Spleen (tissue), 11 donors: ENCODE measurements around the gene PRKCA. TPM values are rescaled to one million over a fixed set of nuclear protein-coding genes. Genes with fewer than 3 reads are reported as not detected.
A peak's percentile ranks its signal among the peaks of the same experiment; 100 is the strongest.

Experiments
- DNase-seq: peaks from one replicate; pipeline ENCODE4 v3.0.0-alpha.2; 2020
- H3K27ac ChIP-seq, 8 donors: fragments of 200-600 bp; sonication (generic) in 7 of 8; 1 replicate in 4 of 8; 2 replicates in 4 of 8; pipeline versions ENCODE4 v1.5.0 to v1.8.0; 2016 to 2021; ENCODE audit warnings: inconsistent platforms in 4 of 8, mild to moderate bottlenecking in 4 of 8, moderate library complexity in 1 of 8
- H3K27me3 ChIP-seq, 7 donors: fragments of 200-600 bp; sonication (generic) in 6 of 7; replicated peaks in 1 of 7; 1 replicate in 4 of 7; 2 replicates in 3 of 7; pipeline versions ENCODE4 v1.5.0 to v1.8.0; 2016 to 2021; ENCODE audit warnings: inconsistent platforms in 3 of 7, mild to moderate bottlenecking in 1 of 7
- H3K36me3 ChIP-seq, 6 donors: fragments of 200-600 bp; sonication (generic) in 5 of 6; 1 replicate in 4 of 6; 2 replicates in 2 of 6; pipeline versions ENCODE4 v1.5.0 to v1.8.0; 2016 to 2021; ENCODE audit warnings: inconsistent platforms in 2 of 6
- H3K4me1 ChIP-seq, 6 donors: fragments of 200-600 bp; sonication (generic) in 5 of 6; 1 replicate in 3 of 6; 2 replicates in 3 of 6; pipeline versions ENCODE4 v1.5.0 to v1.8.0; 2016 to 2021; ENCODE audit warnings: inconsistent platforms in 3 of 6
- H3K4me3 ChIP-seq, 8 donors: fragments of 200-600 bp; sonication (generic) in 7 of 8; 1 replicate in 4 of 8; 2 replicates in 4 of 8; pipeline versions ENCODE4 v1.5.0 to v1.8.0; 2016 to 2021; ENCODE audit warnings: inconsistent platforms in 4 of 8, mild to moderate bottlenecking in 4 of 8, moderate library complexity in 2 of 8
- H3K9me3 ChIP-seq, 8 donors: fragments of 200-600 bp; sonication (generic) in 7 of 8; 1 replicate in 4 of 8; 2 replicates in 4 of 8; pipeline versions ENCODE4 v1.5.0 to v1.8.0; 2016 to 2021; ENCODE audit warnings: inconsistent platforms in 4 of 8
- CTCF ChIP-seq, 11 experiments: fragments of 200-600 bp in 7 of 11; fragments of 450-650 bp in 4 of 11; sonication (generic) in 4 of 11; IDR thresholded peaks in 8 of 11; conservative IDR thresholded peaks in 3 of 11; 1 replicate in 7 of 11; 2 replicates in 4 of 11; pipeline versions ENCODE4 v1.4.0 to v1.8.0; 2016 to 2021; ENCODE audit warnings: antibody characterized with exemption in 11 of 11, inconsistent platforms in 4 of 11, mild to moderate bottlenecking in 1 of 11
- POLR2A ChIP-seq, 3 donors: fragments of 450-650 bp; IDR thresholded peaks; one replicate each; pipeline ENCODE4 v1.5.1; 2017; ENCODE audit warnings: antibody characterized with exemption in 3 of 3, mild to moderate bottlenecking in 1 of 3
- POLR2AphosphoS5 ChIP-seq, 3 donors: sonication (generic); formaldehyde crosslinking; IDR thresholded peaks; one replicate each; pipeline ENCODE4 v1.5.1; 2017; ENCODE audit warnings: antibody characterized with exemption in 3 of 3
- WGBS, 5 donors: extraction: QIAGEN DNeasy Blood & Tissue Kit in 3 of 5; methylation state at CpG; one replicate each; pipeline versions ENCODE4 v1.1.5 to v1.1.7; 2013 to 2018; 5-methylcytosine and 5-hydroxymethylcytosine counted together
- intact Hi-C: fragments of 100-400 bp; cut with DNase I; formaldehyde crosslinking; loops from one replicate; pipeline ENCODE4 v1.15.0; 2023; ENCODE audit warnings: low total_unique reads
- polyA plus RNA-seq, 3 donors: library from polyadenylated mRNA; stranded (reverse); fragments of 200-250 nt; gene quantifications; one replicate each; pipeline ENCODE4 v1.2.1, GENCODE V29; 2013
- total RNA-seq, 7 donors: library from RNA; depleted of rRNA in 3 of 7; stranded (reverse); fragments of >200 nt in 3 of 7; fragmentation: NEBNext Ultra II Directional in 4 of 7; extraction: Animal tissue kit (Norgen Biotek cat#: 25700) in 4 of 7; gene quantifications; one replicate each; pipeline versions ENCODE4 v1.1.0 to v1.2.1, GENCODE V29; 2016 to 2021
- donor health status: healthy with polysubstance abuse.
- donor health status: DM: no; HTN: no; CAD: no; lungs with moderate emphysema.
- donor health status: DM: no; HTN: no; CAD: no.
- donor health status: Bipolar disorder and iron deficiency.
- donor health status: healthy.
- donor health status: DM: no; HTN: no; CAD: no.
- donor health status: DM: yes; HTN: yes; CAD: no.

Gene PRKCA
- total and polyA plus RNA-seq, 10 donors: 1.7 to 59.7 (median 31.2) TPM

DNA sequence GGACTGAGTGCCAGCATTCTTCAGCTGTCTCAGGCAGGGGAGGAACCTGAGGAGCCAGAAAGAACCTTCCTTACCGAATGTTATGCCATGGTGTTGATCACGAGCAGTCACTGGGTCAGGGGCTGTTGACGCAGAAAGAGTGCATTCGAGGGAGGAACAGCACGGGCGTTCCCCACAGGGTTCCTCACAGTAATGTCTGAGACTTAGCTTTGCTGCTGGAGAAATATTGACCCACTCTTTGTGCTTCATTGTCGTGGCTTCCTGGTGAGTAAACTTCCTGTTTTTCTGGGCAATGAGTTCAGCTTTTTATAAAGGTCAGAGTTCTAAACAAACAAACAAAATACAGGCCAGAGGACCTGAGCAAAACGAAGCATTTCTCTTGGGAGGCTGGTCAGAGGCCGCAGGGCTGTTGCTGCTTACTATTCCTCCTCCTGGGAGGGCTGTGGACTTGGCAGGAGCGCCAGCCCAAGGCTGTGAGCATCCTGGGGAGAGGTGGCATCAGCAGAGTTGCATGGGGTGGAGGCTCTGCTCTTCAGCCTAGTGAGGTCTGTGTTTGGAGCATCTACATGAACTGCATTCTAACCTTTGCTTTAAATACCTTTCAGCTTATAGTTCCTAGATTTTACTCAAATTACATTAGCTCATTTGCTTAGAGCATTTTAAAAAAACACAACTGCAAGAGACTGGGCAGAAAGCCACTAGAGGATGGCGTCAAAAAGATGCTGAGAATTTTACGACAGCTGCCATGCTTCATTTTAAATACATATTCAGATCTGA, 389.4 kb downstream of the PRKCA start:
- DNase-seq: no peak
- H3K4me3 ChIP-seq: no peak overlapping the region
- peak overlapping the region in 7 of 8 donors; percentile 54 to 77 (median 61) for H3K27ac ChIP-seq
- peaks cover 0 to 35% (median 11%) of the 10 kb centered on the region in 6 donors for H3K36me3 ChIP-seq
- TF ChIP-seq CTCF (IDR thresholded peaks at IDR 0.05 in 8 of 11, conservative IDR thresholded peaks at IDR 0.05 in 3 of 11) (no peak), POLR2AphosphoS5 (IDR thresholded peaks at IDR 0.05) (peak in 2 of 3 donors; percentile 42 to 74)
- WGBS, 5 donors: 41 to 63% (median 58%) methylated on average over 12 of the region's 12 CpGs
- peaks cover 0 to 2% (median 0%) of the 10 kb centered on the region in 8 donors for H3K9me3 ChIP-seq
- H3K4me1 ChIP-seq: peaks cover 0 to 19% (median 8%) of the 10 kb centered on the region in 6 donors
- no peaks in the 10 kb centered on the region for H3K27me3 ChIP-seq
- intact Hi-C loops: no loop called here

DNA sequence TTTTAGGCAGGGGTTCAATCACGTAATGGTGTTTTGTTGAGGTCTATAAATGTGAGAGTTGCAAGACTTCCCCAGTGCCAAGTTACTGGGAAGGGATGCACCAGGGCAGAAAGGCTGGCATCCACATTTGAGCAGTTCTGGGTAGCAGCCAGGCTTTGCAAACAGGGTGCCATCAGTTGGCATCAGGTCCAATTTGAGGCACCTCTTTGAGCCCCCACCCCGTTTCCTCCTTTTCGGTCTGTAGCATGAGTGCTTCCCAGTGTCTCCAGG, 389.9 kb downstream of the PRKCA start:
- no peak for DNase-seq
- H3K27ac ChIP-seq: peak overlapping the region in 6 of 8 donors; percentile 54 to 77 (median 66)
- TF ChIP-seq POLR2AphosphoS5 (IDR thresholded peaks at IDR 0.05) (no peak), POLR2A (IDR thresholded peaks at IDR 0.05) (no peak), CTCF (IDR thresholded peaks at IDR 0.05 in 8 of 11, conservative IDR thresholded peaks at IDR 0.05 in 3 of 11) (no peak)
- intact Hi-C loops: no loop called here
- H3K4me3 ChIP-seq: no peak overlapping the region
- H3K36me3 ChIP-seq: peaks cover 0 to 36% (median 14%) of the 10 kb centered on the region in 6 donors
- H3K4me1 ChIP-seq: peaks cover 0 to 19% (median 8%) of the 10 kb centered on the region in 6 donors
- WGBS, 5 donors: 70 to 96% (median 78%) methylated on average over 3 of the region's 3 CpGs
- H3K27me3 ChIP-seq: no peaks in the 10 kb centered on the region
- peaks cover 0 to 7% (median 4%) of the 10 kb centered on the region in 8 donors for H3K9me3 ChIP-seq

DNA sequence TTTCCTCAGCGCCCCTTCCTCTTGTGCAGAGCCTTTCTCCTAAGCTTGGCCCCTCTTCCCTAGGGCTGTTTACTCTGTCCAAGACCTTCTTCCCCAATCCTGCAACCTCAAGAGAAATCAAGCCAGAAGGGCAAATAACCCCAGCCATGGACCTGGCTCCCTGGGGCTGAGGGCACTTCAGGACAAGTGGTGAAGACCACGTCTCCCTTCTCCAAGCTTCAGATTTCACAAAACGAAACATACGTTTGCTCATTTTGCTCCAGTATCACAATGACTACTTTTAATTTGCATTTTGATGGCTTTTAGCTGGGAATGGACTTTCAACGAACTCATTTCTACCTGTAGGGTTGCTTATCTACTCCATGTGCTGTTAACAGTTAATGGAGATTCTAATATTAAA, 392.7 kb downstream of the PRKCA start:
- H3K4me3 ChIP-seq: no peak overlapping the region
- intact Hi-C loops: no loop called here
- no peak for TF ChIP-seq POLR2A (IDR thresholded peaks at IDR 0.05)
- no peak for TF ChIP-seq POLR2AphosphoS5 (IDR thresholded peaks at IDR 0.05)
- no peak for TF ChIP-seq CTCF (IDR thresholded peaks at IDR 0.05 in 8 of 11, conservative IDR thresholded peaks at IDR 0.05 in 3 of 11)
- H3K9me3 ChIP-seq: peaks cover 0 to 29% (median 21%) of the 10 kb centered on the region in 8 donors
- DNase-seq: no peak
- H3K4me1 ChIP-seq: peaks cover 0 to 19% (median 6%) of the 10 kb centered on the region in 6 donors
- H3K36me3 ChIP-seq: peaks cover 0 to 18% (median 7%) of the 10 kb centered on the region in 6 donors
- H3K27me3 ChIP-seq: no peaks in the 10 kb centered on the region
- H3K27ac ChIP-seq: no peak overlapping the region
- WGBS, 5 donors: 81 to 91% (median 86%) methylated on average over 5 of the region's 5 CpGs

- intact Hi-C loops: no loop called here
- Histone ChIP-seq H3K27ac (no peak overlapping the region), H3K4me1 (no peaks in the 10 kb centered on the region), H3K27me3 (no peaks in the 10 kb centered on the region), H3K9me3 (peaks cover 0 to 29% (median 21%) of the 10 kb centered on the region in 8 donors), H3K36me3 (peaks cover 0 to 16% (median 7%) of the 10 kb centered on the region in 6 donors), H3K4me3 (no peak overlapping the region)
- DNase-seq: no peak
- TF ChIP-seq CTCF (IDR thresholded peaks at IDR 0.05 in 8 of 11, conservative IDR thresholded peaks at IDR 0.05 in 3 of 11) (no peak), POLR2A (IDR thresholded peaks at IDR 0.05) (no peak), POLR2AphosphoS5 (IDR thresholded peaks at IDR 0.05) (no peak)
Observed at GRCh38 chr17:66698270-66698669, 395.9 kb downstream of the PRKCA start.
